Measurements from ENCODE around the gene COL6A3. TPM values are rescaled to one million over a fixed set of nuclear protein-coding genes. Genes with fewer than 3 reads are reported as not detected.

The COL6A3 gene
- total and polyA plus RNA-seq, 9 of the 15 experiments (the other 6 are each of a cell fraction or from before 2014, with no cell fraction given): 0.07 to 4.1 (median 1.5) TPM

GRCh38 chr2:237423891-237424290, 9.9 kb upstream of the COL6A3 start:
- no TSS peak for BruUV-seq (replicated peaks)
- intact Hi-C loops (cut with micrococcal nuclease): no loop called here
- CTCF ChIA-PET (ENCODE audit: low intra/inter-chr PET ratio): no interaction called here
- TF ChIP-seq HIVEP1 (CRISPR knock-in tag; IDR thresholded peaks at IDR 0.05) (no peak), ZNF407 (IDR thresholded peaks at IDR 0.05; ENCODE audit: low read depth) (no peak), NFXL1 (CRISPR knock-in tag; IDR thresholded peaks at IDR 0.05) (no peak), ARID4B (CRISPR knock-in tag; IDR thresholded peaks at IDR 0.05) (no peak), SMC3 (conservative IDR thresholded peaks at IDR 0.05; ENCODE audit: insufficient read depth, low read depth, low read length) (no peak), ETV5 (CRISPR knock-in tag; IDR thresholded peaks at IDR 0.05; ENCODE audit: low read depth) (no peak), ZNF197 (CRISPR knock-in tag; IDR thresholded peaks at IDR 0.05; ENCODE audit: low read depth) (no peak)

More at GRCh38 chr2:237423891-237424290, 9.9 kb upstream of the COL6A3 start:
- no peak for FAIRE-seq
- H4K20me1 ChIP-seq (replicated peaks; ENCODE audit: control insufficient read depth, insufficient read depth, low read length): no peaks in the 10 kb centered on the region; the same call in 1 of the 2 replicates
- peaks cover 0 to 8% of the 10 kb centered on the region in 2 experiments; a peak in 2 of 5 replicates for H3K27me3 ChIP-seq (ENCODE audit: control insufficient read depth in 2 of 2, insufficient read depth in 2 of 2, low read length in 2 of 2)
- 3% methylated on average over 2 of the region's 2 CpGs for WGBS (ENCODE audit: insufficient coverage, low coverage, missing lambda C conversion rate)
- no peak overlapping the region for H3K27ac ChIP-seq (ENCODE audit: extremely low read depth, low read depth, low read length)
- DNase-seq (ENCODE audit: extremely low read depth in 1 of 4, low spot score in 3 of 4): no peak
- no peaks in the 10 kb centered on the region for H3K9me3 ChIP-seq (replicated peaks; ENCODE audit: control insufficient read depth, insufficient read depth, low read depth, low read length)
- H3K9ac ChIP-seq (ENCODE audit: insufficient read depth in 1 of 2, low read depth in 2 of 2, low read length in 2 of 2): no peak overlapping the region
- H2AFZ ChIP-seq (ENCODE audit: low read depth, low read length): no peak overlapping the region
- in situ Hi-C loops (cut with MboI): no loop called here
- no peaks in the 10 kb centered on the region for H3K79me2 ChIP-seq (ENCODE audit: control insufficient read depth, insufficient read depth, low read length)
- no peaks in the 10 kb centered on the region for H3K36me3 ChIP-seq (ENCODE audit: control insufficient read depth, insufficient read depth, low read length)
- POLR2A ChIA-PET: no interaction called here
- no peak overlapping the region for H3K4me3 ChIP-seq
- H3K4me2 ChIP-seq (ENCODE audit: insufficient read depth, low read length): no peak overlapping the region
- H3K4me1 ChIP-seq (replicated peaks in 1 of 2; ENCODE audit: control insufficient read depth in 2 of 2, insufficient read depth in 2 of 2, low read length in 2 of 2): 0 out of 5 replicates have a peak, but pooled peaks cover 0 to 3% of the 10 kb centered on the region in 2 experiments
- H3K9me1 ChIP-seq (ENCODE audit: control insufficient read depth, insufficient read depth, low read length): no peaks in the 10 kb centered on the region
- no peak for ATAC-seq

Data from K562 (cell line).